DOHH2 (cell line): ENCODE measurements around the gene OGG1.

Source experiments
- EZH2phosphoT487 ChIP-seq: fragments of 200-600 bp; sonication (generic); IDR thresholded peaks from 2 replicates; pipeline ENCODE4 v1.6.1; 2017; ENCODE audit warnings: borderline replicate concordance, mild to moderate bottlenecking, antibody characterized with exemption, low read length, moderate library complexity, mixed read lengths
- TF ChIP-seq, protein P1 (sequence below): fragments of 200-600 bp; sonication (generic); IDR thresholded peaks from one replicate; pipeline ENCODE4 v1.5.1; 2014; ENCODE audit warnings: antibody characterized with exemption, mild to moderate bottlenecking, low read depth, low read length; ENCODE audit not compliant: poor library complexity, severe bottlenecking

- TF ChIP-seq, protein P1, sequence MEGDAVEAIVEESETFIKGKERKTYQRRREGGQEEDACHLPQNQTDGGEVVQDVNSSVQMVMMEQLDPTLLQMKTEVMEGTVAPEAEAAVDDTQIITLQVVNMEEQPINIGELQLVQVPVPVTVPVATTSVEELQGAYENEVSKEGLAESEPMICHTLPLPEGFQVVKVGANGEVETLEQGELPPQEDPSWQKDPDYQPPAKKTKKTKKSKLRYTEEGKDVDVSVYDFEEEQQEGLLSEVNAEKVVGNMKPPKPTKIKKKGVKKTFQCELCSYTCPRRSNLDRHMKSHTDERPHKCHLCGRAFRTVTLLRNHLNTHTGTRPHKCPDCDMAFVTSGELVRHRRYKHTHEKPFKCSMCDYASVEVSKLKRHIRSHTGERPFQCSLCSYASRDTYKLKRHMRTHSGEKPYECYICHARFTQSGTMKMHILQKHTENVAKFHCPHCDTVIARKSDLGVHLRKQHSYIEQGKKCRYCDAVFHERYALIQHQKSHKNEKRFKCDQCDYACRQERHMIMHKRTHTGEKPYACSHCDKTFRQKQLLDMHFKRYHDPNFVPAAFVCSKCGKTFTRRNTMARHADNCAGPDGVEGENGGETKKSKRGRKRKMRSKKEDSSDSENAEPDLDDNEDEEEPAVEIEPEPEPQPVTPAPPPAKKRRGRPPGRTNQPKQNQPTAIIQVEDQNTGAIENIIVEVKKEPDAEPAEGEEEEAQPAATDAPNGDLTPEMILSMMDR, result no peak
- TF ChIP-seq EZH2phosphoT487, result no peak
Measured at GRCh38 chr3:9725775-9726515, 23.8 kb upstream of the OGG1 start.
